ENCODE results near the gene SCAMP5. TPM values are rescaled to one million over a fixed set of nuclear protein-coding genes. Genes with fewer than 3 reads are reported as not detected.

Gene SCAMP5
- total and polyA plus RNA-seq, 2 of the 13 experiments (the other 11 are each of a cell fraction or from before 2014, with no cell fraction given), result 34.3 to 49.0 TPM

DNA sequence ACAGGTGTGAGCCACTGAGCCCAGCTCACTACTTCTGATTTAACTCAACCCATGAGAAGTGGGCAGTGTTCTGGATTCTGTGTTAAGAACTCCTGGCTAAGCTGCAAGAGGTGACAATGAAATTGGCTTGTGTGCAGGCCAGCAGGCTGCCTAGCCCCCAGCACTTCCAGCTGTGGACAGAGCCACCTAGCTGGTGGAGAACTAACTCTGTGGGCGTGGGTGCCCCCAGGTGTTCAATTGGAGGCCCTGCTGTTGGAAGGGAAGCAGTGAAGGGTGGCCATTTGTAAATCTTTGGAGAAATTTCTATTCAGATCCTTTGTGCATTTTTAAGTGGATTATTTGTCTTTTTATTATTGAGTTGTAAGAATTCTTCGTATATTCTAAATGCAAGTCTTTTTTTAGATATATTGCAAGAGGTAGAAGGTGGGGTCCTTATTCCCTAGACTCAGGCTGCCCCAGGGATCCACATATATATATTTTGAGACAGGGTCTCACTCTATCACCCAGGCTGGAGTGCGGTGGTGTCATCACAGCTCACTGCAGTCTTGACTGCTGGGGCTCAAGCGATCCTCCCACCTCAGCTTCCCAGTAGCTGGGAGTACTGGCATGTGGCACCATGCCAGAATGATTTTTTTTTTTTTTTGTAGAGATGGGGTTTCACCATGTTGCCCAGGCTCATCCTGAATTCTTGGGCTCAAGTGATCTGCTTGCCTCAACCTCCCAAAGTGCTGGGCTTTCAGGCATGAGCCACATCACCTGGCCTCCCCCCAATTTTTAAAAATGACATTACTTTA is 7.2 kb upstream of the SCAMP5 start (continued):
- TF ChIP-seq, protein P1, sequence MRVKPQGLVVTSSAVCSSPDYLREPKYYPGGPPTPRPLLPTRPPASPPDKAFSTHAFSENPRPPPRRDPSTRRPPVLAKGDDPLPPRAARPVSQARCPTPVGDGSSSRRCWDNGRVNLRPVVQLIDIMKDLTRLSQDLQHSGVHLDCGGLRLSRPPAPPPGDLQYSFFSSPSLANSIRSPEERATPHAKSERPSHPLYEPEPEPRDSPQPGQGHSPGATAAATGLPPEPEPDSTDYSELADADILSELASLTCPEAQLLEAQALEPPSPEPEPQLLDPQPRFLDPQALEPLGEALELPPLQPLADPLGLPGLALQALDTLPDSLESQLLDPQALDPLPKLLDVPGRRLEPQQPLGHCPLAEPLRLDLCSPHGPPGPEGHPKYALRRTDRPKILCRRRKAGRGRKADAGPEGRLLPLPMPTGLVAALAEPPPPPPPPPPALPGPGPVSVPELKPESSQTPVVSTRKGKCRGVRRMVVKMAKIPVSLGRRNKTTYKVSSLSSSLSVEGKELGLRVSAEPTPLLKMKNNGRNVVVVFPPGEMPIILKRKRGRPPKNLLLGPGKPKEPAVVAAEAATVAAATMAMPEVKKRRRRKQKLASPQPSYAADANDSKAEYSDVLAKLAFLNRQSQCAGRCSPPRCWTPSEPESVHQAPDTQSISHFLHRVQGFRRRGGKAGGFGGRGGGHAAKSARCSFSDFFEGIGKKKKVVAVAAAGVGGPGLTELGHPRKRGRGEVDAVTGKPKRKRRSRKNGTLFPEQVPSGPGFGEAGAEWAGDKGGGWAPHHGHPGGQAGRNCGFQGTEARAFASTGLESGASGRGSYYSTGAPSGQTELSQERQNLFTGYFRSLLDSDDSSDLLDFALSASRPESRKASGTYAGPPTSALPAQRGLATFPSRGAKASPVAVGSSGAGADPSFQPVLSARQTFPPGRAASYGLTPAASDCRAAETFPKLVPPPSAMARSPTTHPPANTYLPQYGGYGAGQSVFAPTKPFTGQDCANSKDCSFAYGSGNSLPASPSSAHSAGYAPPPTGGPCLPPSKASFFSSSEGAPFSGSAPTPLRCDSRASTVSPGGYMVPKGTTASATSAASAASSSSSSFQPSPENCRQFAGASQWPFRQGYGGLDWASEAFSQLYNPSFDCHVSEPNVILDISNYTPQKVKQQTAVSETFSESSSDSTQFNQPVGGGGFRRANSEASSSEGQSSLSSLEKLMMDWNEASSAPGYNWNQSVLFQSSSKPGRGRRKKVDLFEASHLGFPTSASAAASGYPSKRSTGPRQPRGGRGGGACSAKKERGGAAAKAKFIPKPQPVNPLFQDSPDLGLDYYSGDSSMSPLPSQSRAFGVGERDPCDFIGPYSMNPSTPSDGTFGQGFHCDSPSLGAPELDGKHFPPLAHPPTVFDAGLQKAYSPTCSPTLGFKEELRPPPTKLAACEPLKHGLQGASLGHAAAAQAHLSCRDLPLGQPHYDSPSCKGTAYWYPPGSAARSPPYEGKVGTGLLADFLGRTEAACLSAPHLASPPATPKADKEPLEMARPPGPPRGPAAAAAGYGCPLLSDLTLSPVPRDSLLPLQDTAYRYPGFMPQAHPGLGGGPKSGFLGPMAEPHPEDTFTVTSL (CRISPR knock-in tag; IDR thresholded peaks at IDR 0.05; ENCODE audit: borderline replicate concordance), result no peak
- no peak for TF ChIP-seq MIXL1 (CRISPR knock-in tag; IDR thresholded peaks at IDR 0.05)
- TF ChIP-seq ZNF530 (CRISPR knock-in tag; IDR thresholded peaks at IDR 0.05; ENCODE audit: low read depth), result no peak
- TF ChIP-seq NR2F1 (CRISPR knock-in tag; IDR thresholded peaks at IDR 0.05), result no peak
- TF ChIP-seq RCOR2 (CRISPR knock-in tag; IDR thresholded peaks at IDR 0.05), result no peak
- TF ChIP-seq, protein P2, sequence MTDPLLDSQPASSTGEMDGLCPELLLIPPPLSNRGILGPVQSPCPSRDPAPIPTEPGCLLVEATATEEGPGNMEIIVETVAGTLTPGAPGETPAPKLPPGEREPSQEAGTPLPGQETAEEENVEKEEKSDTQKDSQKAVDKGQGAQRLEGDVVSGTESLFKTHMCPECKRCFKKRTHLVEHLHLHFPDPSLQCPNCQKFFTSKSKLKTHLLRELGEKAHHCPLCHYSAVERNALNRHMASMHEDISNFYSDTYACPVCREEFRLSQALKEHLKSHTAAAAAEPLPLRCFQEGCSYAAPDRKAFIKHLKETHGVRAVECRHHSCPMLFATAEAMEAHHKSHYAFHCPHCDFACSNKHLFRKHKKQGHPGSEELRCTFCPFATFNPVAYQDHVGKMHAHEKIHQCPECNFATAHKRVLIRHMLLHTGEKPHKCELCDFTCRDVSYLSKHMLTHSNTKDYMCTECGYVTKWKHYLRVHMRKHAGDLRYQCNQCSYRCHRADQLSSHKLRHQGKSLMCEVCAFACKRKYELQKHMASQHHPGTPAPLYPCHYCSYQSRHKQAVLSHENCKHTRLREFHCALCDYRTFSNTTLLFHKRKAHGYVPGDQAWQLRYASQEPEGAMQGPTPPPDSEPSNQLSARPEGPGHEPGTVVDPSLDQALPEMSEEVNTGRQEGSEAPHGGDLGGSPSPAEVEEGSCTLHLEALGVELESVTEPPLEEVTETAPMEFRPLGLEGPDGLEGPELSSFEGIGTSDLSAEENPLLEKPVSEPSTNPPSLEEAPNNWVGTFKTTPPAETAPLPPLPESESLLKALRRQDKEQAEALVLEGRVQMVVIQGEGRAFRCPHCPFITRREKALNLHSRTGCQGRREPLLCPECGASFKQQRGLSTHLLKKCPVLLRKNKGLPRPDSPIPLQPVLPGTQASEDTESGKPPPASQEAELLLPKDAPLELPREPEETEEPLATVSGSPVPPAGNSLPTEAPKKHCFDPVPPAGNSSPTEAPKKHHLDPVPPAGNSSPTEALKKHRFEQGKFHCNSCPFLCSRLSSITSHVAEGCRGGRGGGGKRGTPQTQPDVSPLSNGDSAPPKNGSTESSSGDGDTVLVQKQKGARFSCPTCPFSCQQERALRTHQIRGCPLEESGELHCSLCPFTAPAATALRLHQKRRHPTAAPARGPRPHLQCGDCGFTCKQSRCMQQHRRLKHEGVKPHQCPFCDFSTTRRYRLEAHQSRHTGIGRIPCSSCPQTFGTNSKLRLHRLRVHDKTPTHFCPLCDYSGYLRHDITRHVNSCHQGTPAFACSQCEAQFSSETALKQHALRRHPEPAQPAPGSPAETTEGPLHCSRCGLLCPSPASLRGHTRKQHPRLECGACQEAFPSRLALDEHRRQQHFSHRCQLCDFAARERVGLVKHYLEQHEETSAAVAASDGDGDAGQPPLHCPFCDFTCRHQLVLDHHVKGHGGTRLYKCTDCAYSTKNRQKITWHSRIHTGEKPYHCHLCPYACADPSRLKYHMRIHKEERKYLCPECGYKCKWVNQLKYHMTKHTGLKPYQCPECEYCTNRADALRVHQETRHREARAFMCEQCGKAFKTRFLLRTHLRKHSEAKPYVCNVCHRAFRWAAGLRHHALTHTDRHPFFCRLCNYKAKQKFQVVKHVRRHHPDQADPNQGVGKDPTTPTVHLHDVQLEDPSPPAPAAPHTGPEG (CRISPR knock-in tag; IDR thresholded peaks at IDR 0.05), result no peak
- TF ChIP-seq SMAD3 (CRISPR knock-in tag; IDR thresholded peaks at IDR 0.05), result no peak
- TF ChIP-seq HNF4G (IDR thresholded peaks at IDR 0.05; ENCODE audit: borderline replicate concordance, low read depth, low read length), result no peak
- no peak for TF ChIP-seq HNF4G (CRISPR knock-in tag; IDR thresholded peaks at IDR 0.05; ENCODE audit: borderline replicate concordance, low read depth)
- no peak for TF ChIP-seq MBNL3 (CRISPR knock-in tag; conservative IDR thresholded peaks at IDR 0.05)
- TF ChIP-seq, protein P3, sequence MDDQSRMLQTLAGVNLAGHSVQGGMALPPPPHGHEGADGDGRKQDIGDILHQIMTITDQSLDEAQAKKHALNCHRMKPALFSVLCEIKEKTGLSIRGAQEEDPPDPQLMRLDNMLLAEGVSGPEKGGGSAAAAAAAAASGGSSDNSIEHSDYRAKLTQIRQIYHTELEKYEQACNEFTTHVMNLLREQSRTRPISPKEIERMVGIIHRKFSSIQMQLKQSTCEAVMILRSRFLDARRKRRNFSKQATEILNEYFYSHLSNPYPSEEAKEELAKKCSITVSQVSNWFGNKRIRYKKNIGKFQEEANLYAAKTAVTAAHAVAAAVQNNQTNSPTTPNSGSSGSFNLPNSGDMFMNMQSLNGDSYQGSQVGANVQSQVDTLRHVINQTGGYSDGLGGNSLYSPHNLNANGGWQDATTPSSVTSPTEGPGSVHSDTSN (CRISPR knock-in tag; IDR thresholded peaks at IDR 0.05; ENCODE audit: borderline replicate concordance), result no peak
- TF ChIP-seq JUNB (CRISPR knock-in tag; IDR thresholded peaks at IDR 0.05; ENCODE audit: borderline replicate concordance), result no peak
- TF ChIP-seq TSC22D2 (CRISPR knock-in tag; IDR thresholded peaks at IDR 0.05; ENCODE audit: borderline replicate concordance), result no peak
- TF ChIP-seq ARNT2 (CRISPR knock-in tag; IDR thresholded peaks at IDR 0.05; ENCODE audit: low read depth), result no peak

All from HepG2 (cell line).